Measurements from ENCODE around the gene CPA2. TPM values are rescaled to one million over a fixed set of nuclear protein-coding genes. Genes with fewer than 3 reads are reported as not detected.
"Not testable (repeated sequence)": the region's sequence is repeated elsewhere in the genome, so short reads cannot be mapped to it uniquely, and the experiment has no call there.

Gene CPA2
- 0.11 TPM in 1 of 2 replicates, not detected in the other for total RNA-seq (2014; rRNA removed; shearing (Covaris generic))

- no peak for DNase-seq (ENCODE audit: low read depth)
These were observed at the start of gene CPA2 for GRCh38 chr7:130266258-130266960. CPA2 (plus strand) TSS chr7:130266863; CDS start chr7:130266882, 19 bp downstream.

- no peak for DNase-seq (ENCODE audit: low read depth)
These were observed 47.6 kb upstream of the CPA2 start for GRCh38 chr7:130218806-130219620.

- no peak for DNase-seq (ENCODE audit: low read depth)
These were observed 46.8 kb upstream of the CPA2 start for GRCh38 chr7:130219871-130220270.

- DNase-seq (ENCODE audit: low read depth), result no peak
These were observed 44.9 kb upstream of the CPA2 start for GRCh38 chr7:130221746-130222145.

- DNase-seq (ENCODE audit: low read depth), result no peak
These were observed 43.0 kb upstream of the CPA2 start for GRCh38 chr7:130223646-130224045.

- DNase-seq (ENCODE audit: low read depth), result no peak
These were observed 42.5 kb upstream of the CPA2 start for GRCh38 chr7:130224210-130224609.

- DNase-seq (ENCODE audit: low read depth), result peak; percentile 67
These were observed 41.7 kb upstream of the CPA2 start for GRCh38 chr7:130224923-130225322.

GRCh38 chr7:130226333-130226732 lies 40.3 kb upstream of the CPA2 start:
- no peak for DNase-seq (ENCODE audit: low read depth)

GRCh38 chr7:130227883-130228575 lies 38.6 kb upstream of the CPA2 start:
- DNase-seq (ENCODE audit: low read depth), result no peak

- DNase-seq (ENCODE audit: low read depth), result no peak
These were observed 37.7 kb upstream of the CPA2 start for GRCh38 chr7:130228840-130229502.

GRCh38 chr7:130229981-130230380 lies 36.7 kb upstream of the CPA2 start:
- DNase-seq (ENCODE audit: low read depth), result not testable (repeated sequence)

- DNase-seq (ENCODE audit: low read depth), result no peak
These were observed 34.9 kb upstream of the CPA2 start for GRCh38 chr7:130231792-130232191.

- DNase-seq (ENCODE audit: low read depth), result no peak
These were observed 34.5 kb upstream of the CPA2 start for GRCh38 chr7:130232209-130232608.

- no peak for DNase-seq (ENCODE audit: low read depth)
These were observed 32.6 kb upstream of the CPA2 start for GRCh38 chr7:130234078-130234477.

- not testable (repeated sequence) for DNase-seq (ENCODE audit: low read depth)
These were observed 30.3 kb upstream of the CPA2 start for GRCh38 chr7:130236361-130236760.

GRCh38 chr7:130240240-130240639 lies 26.4 kb upstream of the CPA2 start:
- DNase-seq (ENCODE audit: low read depth), result no peak

- DNase-seq (ENCODE audit: low read depth), result peak; percentile 85
These were observed 24.3 kb upstream of the CPA2 start for GRCh38 chr7:130242198-130243014.

- DNase-seq (ENCODE audit: low read depth), result peak; percentile 16
These were observed 23.2 kb upstream of the CPA2 start for GRCh38 chr7:130243486-130243885.

GRCh38 chr7:130246491-130246890 lies 20.2 kb upstream of the CPA2 start:
- not testable (repeated sequence) for DNase-seq (ENCODE audit: low read depth)

- DNase-seq (ENCODE audit: low read depth), result not testable (repeated sequence)
These were observed 17.8 kb upstream of the CPA2 start for GRCh38 chr7:130248842-130249241.

GRCh38 chr7:130249626-130250025 lies 17.0 kb upstream of the CPA2 start:
- DNase-seq (ENCODE audit: low read depth), result not testable (repeated sequence)
